OCI-LY7 (cell line): ENCODE measurements around the gene RPL29. TPM values are rescaled to one million over a fixed set of nuclear protein-coding genes. Genes with fewer than 3 reads are reported as not detected.

Experiments
- BruUV-seq: library from RNA; stranded (reverse); fragments of 400-500 nt; replicated peaks from 2 replicates; lab custom pipeline; 2021; lab: Mats Ljungman, UMichigan
- CTCF ChIA-PET: fragments of 300-600 bp; sonication (Branson Sonifier 250); formaldehyde crosslinking; loops from one replicate; lab custom pipeline; 2022; ENCODE audit warnings: antibody characterized with exemption; ENCODE audit not compliant: unreplicated experiment; lab: Charles Lee
- POLR2A ChIA-PET: fragments of 300-600 bp; sonication (Branson Sonifier 250); formaldehyde crosslinking; loops from one replicate; lab custom pipeline; 2022; ENCODE audit warnings: antibody characterized with exemption; lab: Charles Lee
- DNase-seq: peaks from one replicate; pipeline ENCODE4 v3.0.0-alpha.2; 2015; ENCODE audit warnings: low spot score
- H2AFZ ChIP-seq: fragments of 200-600 bp; sonication (generic), shearing (Covaris generic); 2 replicates; pipeline ENCODE4 v1.6.1; 2014; ENCODE audit warnings: mild to moderate bottlenecking, antibody characterized with exemption, low read length, moderate library complexity
- H3K27ac ChIP-seq: fragments of 200-600 bp; sonication (generic); 2 replicates; pipeline ENCODE4 v1.5.1; 2014; ENCODE audit warnings: mixed run types, low read depth, mild to moderate bottlenecking, moderate library complexity, low read length, inconsistent platforms; ENCODE audit not compliant: poor library complexity, severe bottlenecking
- H3K36me3 ChIP-seq: fragments of 200-600 bp; sonication (generic); 2 replicates; pipeline ENCODE4 v1.6.1; 2014; ENCODE audit warnings: mild to moderate bottlenecking, antibody characterized with exemption, low read length, moderate library complexity, mixed read lengths; ENCODE audit not compliant: insufficient read depth
- H3K4me1 ChIP-seq: fragments of 200-600 bp; sonication (generic); 2 replicates; pipeline ENCODE4 v1.5.1; 2014; ENCODE audit warnings: mild to moderate bottlenecking, low read length; ENCODE audit not compliant: insufficient read depth, poor library complexity, severe bottlenecking
- H3K4me2 ChIP-seq: fragments of 200-600 bp; sonication (generic); 2 replicates; pipeline ENCODE4 v1.6.1; 2014; ENCODE audit warnings: mild to moderate bottlenecking, low read length
- H3K4me3 ChIP-seq: fragments of 200-600 bp; sonication (generic); 2 replicates; pipeline ENCODE4 v1.5.1; 2014; ENCODE audit warnings: mild to moderate bottlenecking, low read depth, low read length; ENCODE audit not compliant: poor library complexity, severe bottlenecking
- H3K79me2 ChIP-seq: fragments of 200-600 bp; sonication (generic); 2 replicates; pipeline ENCODE4 v1.6.1; 2016; ENCODE audit warnings: low read depth, mild to moderate bottlenecking, low read length, moderate library complexity, mixed read lengths; ENCODE audit not compliant: insufficient read depth
- H3K9me2 ChIP-seq: fragments of 200-600 bp; sonication (generic); 2 replicates; pipeline ENCODE4 v1.6.1; 2016; ENCODE audit warnings: mild to moderate bottlenecking, low read length, mixed read lengths; ENCODE audit not compliant: insufficient read depth
- H3K9me3 ChIP-seq: fragments of 200-600 bp; sonication (generic); 2 replicates; pipeline ENCODE4 v1.6.1; 2014; ENCODE audit warnings: mild to moderate bottlenecking, mixed run types, low read length, mixed read lengths
- H4K20me1 ChIP-seq: fragments of 200-600 bp; sonication (generic); 2 replicates; pipeline ENCODE4 v1.6.1; 2014; ENCODE audit warnings: mild to moderate bottlenecking, antibody characterized with exemption, low read length, moderate library complexity, mixed read lengths; ENCODE audit not compliant: insufficient read depth
- CTCF ChIP-seq: fragments of 200-600 bp; sonication (generic); conservative IDR thresholded peaks from 2 replicates; pipeline ENCODE4 v1.5.1; 2014; ENCODE audit warnings: mild to moderate bottlenecking, antibody characterized with exemption, low read length, moderate library complexity, mixed read lengths
- EZH2phosphoT487 ChIP-seq: fragments of 200-600 bp; sonication (generic); IDR thresholded peaks from 2 replicates; pipeline ENCODE4 v1.6.1; 2018; ENCODE audit warnings: low read depth, borderline replicate concordance, mild to moderate bottlenecking, mixed run types, antibody characterized with exemption, low read length, moderate library complexity, mixed read lengths
- intact Hi-C: fragments of 100-400 bp; cut with micrococcal nuclease; formaldehyde crosslinking; loops from one replicate; pipeline ENCODE4 v1.10.0; 2022; ENCODE audit not compliant: unreplicated experiment
- total RNA-seq, 2 experiments: library from RNA; depleted of rRNA in 1 of 2; stranded (reverse); fragments of >200 nt in 1 of 2; shearing (Covaris generic) in 1 of 2; gene quantifications; 2 replicates each; pipeline ENCODE4 v1.2.3, GENCODE V29; 2014 to 2022

The RPL29 gene
- total RNA-seq, 2 experiments from 2014 or later = 1,535 to 1,781 TPM

GRCh38 chr3:52004163-52004787, 8.6 kb upstream of the RPL29 start:
- TF ChIP-seq EZH2phosphoT487 (no peak), CTCF (no peak)
- no peaks in the 10 kb centered on the region for H3K9me3 ChIP-seq
- POLR2A ChIA-PET = interaction anchor here (1.3 kb wide), 1 partner anchor 49 kb away, joined by 3 read pairs; no protein-coding TSS in a partner anchor

GRCh38 chr3:52002748-52003147, 7.1 kb upstream of the RPL29 start:
- TF ChIP-seq EZH2phosphoT487 = no peak
- no peak for TF ChIP-seq CTCF
- H4K20me1 ChIP-seq = no peaks in the 10 kb centered on the region
- no peak overlapping the region for H3K27ac ChIP-seq
- DNase-seq = no peak
- intact Hi-C loops = loop anchor here (5.0 kb wide), 1 partner anchor 445 kb away; the partner anchor contains the start of gene SEMA3G
- H2AFZ ChIP-seq = no peak overlapping the region
- no peaks in the 10 kb centered on the region for H3K9me2 ChIP-seq
- POLR2A ChIA-PET = no interaction called here
- H3K79me2 ChIP-seq = no peaks in the 10 kb centered on the region
- no peaks in the 10 kb centered on the region for H3K9me3 ChIP-seq
- H3K36me3 ChIP-seq = no peaks in the 10 kb centered on the region
- CTCF ChIA-PET = no interaction called here
- no peak overlapping the region for H3K4me2 ChIP-seq
- BruUV-seq = no TSS peak
- H3K4me1 ChIP-seq = peaks cover 15% of the 10 kb centered on the region
- H3K4me3 ChIP-seq = no peak overlapping the region

More at GRCh38 chr3:52004163-52004787, 8.6 kb upstream of the RPL29 start:
- Histone ChIP-seq H3K4me3 (no peak overlapping the region), H3K9me2 (no peaks in the 10 kb centered on the region), H3K4me1 (peaks cover 15% of the 10 kb centered on the region), H3K4me2 (no peak overlapping the region), H3K79me2 (no peaks in the 10 kb centered on the region), H3K27ac (no peak overlapping the region), H2AFZ (no peak overlapping the region), H4K20me1 (no peaks in the 10 kb centered on the region), H3K36me3 (no peaks in the 10 kb centered on the region)
- intact Hi-C loops = loop anchor here (5.0 kb wide), 1 partner anchor 443 kb away; the partner anchor contains the start of gene SEMA3G
- BruUV-seq = no TSS peak
- CTCF ChIA-PET = interaction anchor here (0.6 to 0.7 kb wide), 3 partner anchors 80 to 1390 kb away, joined by 3 to 5 read pairs (median 3); no protein-coding TSS in a partner anchor
- no peak for DNase-seq
